Measurements from ENCODE around the gene TEX28. TPM values are rescaled to one million over a fixed set of nuclear protein-coding genes. Genes with fewer than 3 reads are reported as not detected.
"Not testable (repeated sequence)": the region's sequence is repeated elsewhere in the genome, so short reads cannot be mapped to it uniquely, and the experiment has no call there.

TEX28 gene
- total RNA-seq, 2 donors from 2014 or later, result not detected

- intact Hi-C loops (cut with DNase I), result no loop called here
- DNase-seq, result peak; percentile 5
- ATAC-seq, result no peak
These were observed 18.2 kb upstream of the TEX28 start for GRCh38 chrX:154313147-154313546.

- no peak for ATAC-seq
- intact Hi-C loops (cut with DNase I), result no loop called here
- peak; percentile 7 for DNase-seq
These were observed 17.2 kb upstream of the TEX28 start for GRCh38 chrX:154312116-154312515.

DNA sequence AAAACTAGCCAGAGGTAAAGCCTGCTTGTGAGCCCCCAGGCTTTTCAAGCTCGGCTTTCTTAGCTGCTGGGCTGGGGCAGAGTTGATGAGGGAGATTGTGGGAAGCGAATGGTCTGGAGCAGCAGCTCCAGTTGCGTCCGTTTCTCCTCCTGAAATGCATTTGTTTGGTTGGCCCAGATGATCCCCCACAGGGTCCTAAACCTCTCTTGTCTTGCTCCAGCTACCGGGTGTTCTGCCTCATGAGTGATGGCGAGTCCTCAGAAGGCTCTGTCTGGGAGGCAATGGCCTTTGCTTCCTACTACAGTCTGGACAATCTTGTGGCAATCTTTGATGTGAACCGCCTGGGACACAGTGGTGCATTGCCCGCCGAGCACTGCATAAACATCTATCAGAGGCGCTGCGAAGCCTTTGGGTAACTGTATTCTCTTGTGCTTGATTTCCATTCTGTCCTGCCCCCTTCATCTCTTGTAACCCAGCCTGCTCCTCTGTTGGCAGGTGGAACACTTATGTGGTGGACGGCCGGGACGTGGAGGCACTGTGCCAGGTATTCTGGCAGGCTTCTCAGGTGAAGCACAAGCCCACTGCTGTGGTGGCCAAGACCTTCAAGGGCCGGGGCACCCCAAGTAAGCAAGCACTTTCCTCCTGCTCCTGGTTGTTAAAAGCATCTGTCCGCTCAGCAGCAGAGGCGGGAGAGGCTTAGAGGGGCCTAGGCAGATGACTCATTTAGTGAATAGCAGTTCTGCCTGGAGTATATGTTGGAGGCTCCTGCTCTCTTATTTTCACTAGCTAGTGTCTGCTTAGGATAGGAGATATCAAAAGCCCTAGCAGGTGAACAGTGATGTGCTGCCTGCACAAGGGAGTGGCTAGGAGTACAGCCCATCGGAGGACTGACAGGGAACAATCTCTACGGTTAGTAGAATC, 16.0 kb upstream of the TEX28 start:
- intact Hi-C loops (cut with DNase I), result no loop called here
- DNase-seq (peak; percentile 18), ATAC-seq (no peak)

DNA sequence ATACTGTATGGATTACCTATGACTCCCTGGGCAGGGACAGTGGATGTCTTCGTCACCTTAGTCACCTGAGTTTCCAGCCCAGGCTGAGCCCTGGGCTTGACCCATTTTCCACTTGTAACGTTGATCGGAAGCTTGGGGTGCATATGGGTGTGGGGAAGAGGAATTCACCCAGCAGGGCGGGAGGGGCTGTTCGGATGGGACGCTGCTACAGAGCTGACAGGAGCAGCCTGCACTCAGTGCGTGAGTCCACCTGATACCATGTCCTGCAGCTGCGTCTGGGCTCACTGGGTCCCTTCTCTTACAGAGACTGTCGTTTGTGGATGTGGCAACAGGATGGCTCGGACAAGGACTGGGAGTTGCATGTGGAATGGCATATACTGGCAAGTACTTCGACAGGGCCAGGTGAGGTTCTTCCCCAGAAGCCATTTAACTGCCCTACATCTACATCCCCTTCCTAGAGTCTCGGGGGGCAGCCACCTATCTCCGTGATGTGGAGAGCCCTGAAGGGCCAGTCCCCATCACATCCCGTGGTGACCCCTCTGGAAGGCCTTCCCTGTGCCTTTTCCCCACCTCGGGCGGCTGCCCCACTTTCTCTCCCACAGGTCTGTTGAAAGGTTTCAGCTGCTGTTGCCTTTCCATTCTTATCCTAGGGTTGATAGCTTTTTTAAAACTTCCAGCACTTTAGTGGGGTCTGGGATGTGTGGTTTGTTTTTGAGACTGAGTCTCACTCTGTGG, 14.3 kb upstream of the TEX28 start:
- ATAC-seq (no peak), DNase-seq (peak; percentile 10)
- intact Hi-C loops (cut with DNase I), result no loop called here

DNA sequence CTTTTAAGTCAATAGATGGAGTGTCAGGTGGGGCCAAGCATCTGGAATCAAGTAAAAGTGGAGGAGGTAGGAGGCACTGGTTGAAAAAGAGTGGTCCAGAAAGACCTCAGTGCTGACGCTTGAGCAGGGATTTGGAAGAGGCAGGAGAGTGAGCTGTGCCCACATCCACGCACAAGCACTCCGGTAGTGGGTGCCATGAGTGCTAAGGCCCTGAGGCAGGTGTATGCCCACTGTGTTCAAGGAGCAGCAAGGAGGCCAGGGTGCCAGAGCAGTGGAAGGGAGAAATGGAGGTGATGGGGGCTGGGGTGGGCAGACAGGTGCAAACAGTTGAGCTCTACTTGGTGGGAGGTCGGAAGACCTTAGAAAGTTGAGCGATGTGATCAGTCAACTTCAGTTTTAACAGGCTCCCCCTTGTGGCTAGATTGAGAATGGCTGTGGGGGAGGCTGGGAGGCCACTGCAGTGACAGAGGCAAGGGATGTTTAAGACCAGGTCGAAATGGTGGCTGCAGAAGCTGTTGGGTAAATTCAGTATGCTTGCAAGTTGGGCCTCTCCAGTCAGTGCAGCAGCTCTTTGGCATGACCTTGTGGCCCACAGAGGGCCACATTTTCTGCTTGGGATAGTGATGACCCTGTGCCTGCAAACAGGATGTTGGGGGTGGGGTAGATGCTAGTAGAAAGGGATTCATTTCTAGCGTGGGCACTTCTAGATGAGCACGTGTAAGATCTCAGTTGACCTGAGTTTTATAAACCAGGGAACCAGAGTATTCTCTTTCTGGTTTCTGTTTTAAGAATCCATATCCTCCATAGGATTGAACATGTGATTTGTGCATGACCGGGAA, 13.4 kb upstream of the TEX28 start:
- intact Hi-C loops (cut with DNase I), result no loop called here
- peak; percentile 56 for DNase-seq
- peak; percentile 48 to 54 for ATAC-seq

DNA sequence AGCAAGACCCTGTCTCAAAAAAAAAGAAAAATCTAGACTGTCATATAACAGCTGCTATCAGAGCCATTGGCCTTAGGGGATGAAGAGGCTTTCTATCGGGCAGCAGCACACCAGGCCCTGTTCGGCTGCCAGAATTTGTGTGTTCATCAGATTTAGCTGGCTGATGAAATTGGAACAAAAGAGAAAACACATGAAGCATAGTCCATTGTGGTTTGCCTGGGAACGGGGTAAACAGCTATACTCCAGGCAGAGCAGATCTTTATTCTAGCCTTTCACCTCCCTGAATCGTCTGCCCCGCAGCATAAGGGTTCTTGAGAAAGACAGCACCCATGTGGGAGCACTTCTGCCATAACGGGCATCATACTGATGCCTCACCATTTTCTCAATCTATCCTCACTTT, 12.3 kb upstream of the TEX28 start:
- ATAC-seq (peak in 1 of 2 donors; percentile 41), DNase-seq (peak; percentile 8)

GRCh38 chrX:154305541-154306205, 10.7 kb upstream of the TEX28 start:
- intact Hi-C loops (cut with DNase I), result no loop called here
- DNase-seq (peak; percentile 29), ATAC-seq (peak; percentile 55 to 72)

More for the DNA sequence above, 12.3 kb upstream of the TEX28 start:
- intact Hi-C loops (cut with DNase I), result no loop called here

DNA sequence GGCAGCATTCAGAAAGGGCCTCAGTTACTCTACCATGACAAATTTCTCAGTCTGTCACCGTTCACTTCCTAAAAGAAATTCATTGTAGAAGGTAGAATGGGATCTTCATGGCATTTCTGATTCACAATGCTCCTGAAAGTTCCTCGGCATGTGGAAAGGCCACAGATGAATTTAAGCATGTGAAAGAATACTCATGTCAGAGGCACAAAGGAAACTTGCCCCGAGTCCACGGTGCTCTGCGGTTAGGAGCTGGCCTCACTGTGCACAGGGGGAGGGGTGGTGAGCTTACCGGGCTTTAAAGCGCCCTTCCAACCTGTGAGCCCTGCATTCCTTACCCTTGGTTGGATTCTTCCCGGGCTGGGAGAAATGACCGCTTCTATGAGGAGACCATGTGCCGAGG, 9.9 kb upstream of the TEX28 start:
- DNase-seq (peak; percentile 7), ATAC-seq (no peak)
- intact Hi-C loops (cut with DNase I), result no loop called here

DNA sequence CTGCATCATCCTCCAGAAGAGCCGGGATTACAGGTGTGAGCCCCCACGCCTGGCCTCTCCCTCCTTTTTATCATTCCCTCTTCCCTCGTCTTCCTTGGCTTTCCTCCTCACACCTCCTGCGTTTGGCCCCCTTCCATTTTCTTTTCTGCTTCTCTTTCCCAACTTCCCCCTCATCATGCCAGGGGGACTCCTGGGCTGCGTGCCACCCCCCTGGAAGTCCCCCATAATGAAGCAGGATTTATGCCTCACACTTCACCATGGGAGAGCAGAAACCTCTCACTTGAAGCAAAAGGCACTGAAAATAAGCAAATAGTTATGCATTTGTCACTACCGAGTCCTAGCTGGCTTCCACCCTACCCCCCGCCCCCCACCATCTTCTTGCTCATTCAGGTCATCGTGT, 8.6 kb upstream of the TEX28 start:
- peak; percentile 2 for DNase-seq
- intact Hi-C loops (cut with DNase I), result no loop called here

DNA sequence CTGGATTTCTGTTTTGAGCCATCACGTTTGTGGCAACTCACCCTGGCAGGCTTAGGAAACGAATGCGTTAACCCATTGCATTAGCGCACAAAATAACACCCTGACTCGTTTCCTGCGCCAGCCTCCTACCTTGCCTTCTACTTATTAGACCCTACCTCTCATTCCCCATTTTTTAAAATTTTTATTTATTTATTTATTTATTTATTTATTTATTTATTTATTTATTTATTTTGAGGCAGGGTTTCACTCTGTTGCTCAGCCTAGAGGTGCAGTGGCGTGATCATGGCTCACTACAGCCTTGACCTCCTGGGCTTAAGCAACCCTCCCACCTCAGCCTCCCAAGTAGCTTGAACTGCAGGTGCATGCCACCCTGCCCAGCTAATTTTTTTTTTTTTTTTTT, 8.1 kb upstream of the TEX28 start:
- intact Hi-C loops (cut with DNase I); ATAC-seq: not testable (repeated sequence)
- DNase-seq, result peak; percentile 0

More for the DNA sequence above, 8.6 kb upstream of the TEX28 start:
- no peak for ATAC-seq

GRCh38 chrX:154300816-154301215, 5.9 kb upstream of the TEX28 start:
- no peak for ATAC-seq
- intact Hi-C loops (cut with DNase I), result no loop called here

GRCh38 chrX:154298312-154298711, 3.4 kb upstream of the TEX28 start:
- ATAC-seq (no peak), DNase-seq (peak; percentile 0)
- intact Hi-C loops (cut with DNase I), result no loop called here

More at GRCh38 chrX:154300816-154301215, 5.9 kb upstream of the TEX28 start:
- peak; percentile 13 for DNase-seq

GRCh38 chrX:154296731-154297130, 1.8 kb upstream of the TEX28 start:
- intact Hi-C loops (cut with DNase I), result no loop called here
- peak; percentile 4 for DNase-seq
- no peak for ATAC-seq

- intact Hi-C loops (cut with DNase I), result no loop called here
- ATAC-seq (no peak), DNase-seq (peak; percentile 10)
These were observed 863 bp upstream of the TEX28 start, which contains the start of gene TKTL1 for GRCh38 chrX:154295664-154296310. Gene TKTL1 (plus strand): TSS chrX:154295795. CDS start chrX:154295860, 65 bp downstream.

DNA sequence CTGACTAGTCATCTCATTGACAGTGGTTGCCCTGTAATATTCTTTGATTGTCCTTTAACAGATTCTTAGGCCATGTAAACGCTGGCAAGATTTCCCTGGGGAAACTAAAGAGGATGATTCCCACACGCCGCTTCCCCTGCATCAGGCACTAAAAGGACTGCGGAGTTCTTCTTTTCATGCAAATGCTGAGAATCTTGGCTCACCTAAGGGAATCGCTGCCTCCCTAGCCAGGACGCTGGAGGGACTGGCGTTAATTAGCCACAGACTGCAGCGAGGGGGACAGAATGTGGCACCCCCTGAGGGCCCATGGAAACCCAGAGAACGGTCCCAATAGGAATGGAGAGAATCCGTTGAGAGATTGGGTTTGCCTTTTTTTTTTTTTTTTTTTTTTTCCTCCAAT, 8.5 kb downstream of the TEX28 start:
- intact Hi-C loops (cut with DNase I); ATAC-seq; DNase-seq: not testable (repeated sequence)

DNA sequence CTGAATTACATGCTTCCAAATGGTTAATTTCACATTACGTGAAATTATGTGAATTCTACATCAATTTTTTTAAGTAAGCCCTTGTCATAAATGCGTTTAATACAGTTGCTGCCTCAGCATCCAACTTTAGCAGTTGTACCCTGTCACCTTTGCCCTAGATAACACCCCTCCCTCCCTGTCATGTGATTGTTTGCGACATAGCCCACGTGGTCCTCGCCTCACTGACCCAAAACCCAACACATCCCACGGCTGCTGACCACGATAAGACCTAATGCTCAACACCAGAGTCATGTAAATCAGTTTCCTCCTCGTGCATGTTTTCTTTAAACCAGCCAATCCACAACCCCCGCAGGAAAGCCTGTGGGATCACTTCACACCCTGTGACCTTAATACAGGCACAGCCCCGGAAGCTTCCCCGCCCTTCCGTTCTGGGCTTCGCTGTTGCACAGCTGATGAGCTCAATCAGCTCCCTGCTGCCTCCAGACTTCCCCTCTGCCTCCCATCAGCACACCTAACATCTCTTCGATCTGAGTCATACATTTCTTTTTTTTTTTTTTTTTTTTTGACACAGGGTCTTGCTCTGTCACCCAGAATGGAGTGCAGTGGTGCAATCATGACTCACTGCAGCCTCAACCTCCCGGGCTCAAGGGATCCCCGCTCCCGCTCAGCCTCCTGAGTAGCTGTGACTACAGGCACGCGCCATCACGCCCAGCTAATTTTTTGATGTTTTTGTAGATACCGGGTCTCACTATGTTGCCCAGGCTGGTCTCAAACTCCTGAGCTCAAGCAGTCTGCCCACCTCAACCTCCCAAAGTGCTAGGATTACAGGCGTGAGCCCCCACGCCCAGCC, 10.2 kb downstream of the TEX28 start:
- DNase-seq; intact Hi-C loops (cut with DNase I): not testable (repeated sequence)
- ATAC-seq, result peak; percentile 81 to 94

DNA sequence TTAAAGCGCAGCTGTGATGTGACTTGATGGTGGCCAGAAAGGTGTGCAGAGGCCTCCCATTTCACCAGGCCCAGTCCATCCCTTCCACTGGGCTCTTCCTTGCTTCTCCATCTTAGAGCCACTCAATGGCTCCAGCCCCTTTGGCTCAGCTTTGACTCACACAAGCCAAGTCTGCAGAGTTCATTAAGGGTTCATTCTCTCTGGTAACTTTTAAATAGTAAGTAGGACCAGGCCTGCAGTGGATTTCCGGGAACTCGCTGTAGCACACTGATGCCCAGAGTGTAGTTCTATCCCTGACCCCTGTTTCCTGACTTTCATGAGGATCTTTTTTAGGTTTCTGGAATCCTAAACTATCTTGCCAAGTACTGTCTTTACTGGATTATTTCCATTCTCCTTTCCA, 25.7 kb downstream of the TEX28 start:
- intact Hi-C loops (cut with DNase I); DNase-seq: not testable (repeated sequence)
- ATAC-seq, result peak in 1 of 2 donors; percentile 86
